GM23248 (cell line): Measurements from ENCODE around the gene RABGAP1L.

Experiments
- EZH2 ChIP-seq: fragments of 200-600 bp; sonication (generic); IDR thresholded peaks from 2 replicates; pipeline ENCODE4 v1.6.1; 2018; ENCODE audit warnings: antibody characterized with exemption, mild to moderate bottlenecking; ENCODE audit not compliant: insufficient read depth, poor library complexity, severe bottlenecking
- EZH2phosphoT487 ChIP-seq: fragments of 200-600 bp; sonication (generic); IDR thresholded peaks from 2 replicates; pipeline ENCODE4 v1.6.1; 2018; ENCODE audit warnings: antibody characterized with exemption, moderate library complexity, mild to moderate bottlenecking, low read depth; ENCODE audit not compliant: insufficient read depth

GRCh38 chr1:174197547-174197946 lies 38.2 kb downstream of the RABGAP1L start:
- TF ChIP-seq EZH2 = no peak
- TF ChIP-seq EZH2phosphoT487 = no peak
